ENCODE results near the gene PPFIA2.

- TF ChIP-seq CTCF (IDR thresholded peaks at IDR 0.05; ENCODE audit: insufficient read depth, low read depth, low read length) (no peak), EZH2 (IDR thresholded peaks at IDR 0.05; ENCODE audit: insufficient read depth, low read length) (no peak)
Observed at GRCh38 chr12:81224626-81225025, 534.5 kb downstream of the PPFIA2 start.

Data from astrocyte (in vitro differentiated cells and primary cell).